ENCODE measurements around the gene HINFP. TPM values are rescaled to one million over a fixed set of nuclear protein-coding genes. Genes with fewer than 3 reads are reported as not detected.

The HINFP gene
- total and polyA plus RNA-seq, 4 donors: 6.4 to 14.3 (median 8.3) TPM

- TF ChIP-seq FOXA1 (IDR thresholded peaks at IDR 0.05) (no peak), FOXA2 (IDR thresholded peaks at IDR 0.05) (no peak), RAD21 (IDR thresholded peaks at IDR 0.05) (peak; percentile 63 to 79), HNF4A (conservative IDR thresholded peaks at IDR 0.05) (no peak)
- TF ChIP-seq, protein P1, sequence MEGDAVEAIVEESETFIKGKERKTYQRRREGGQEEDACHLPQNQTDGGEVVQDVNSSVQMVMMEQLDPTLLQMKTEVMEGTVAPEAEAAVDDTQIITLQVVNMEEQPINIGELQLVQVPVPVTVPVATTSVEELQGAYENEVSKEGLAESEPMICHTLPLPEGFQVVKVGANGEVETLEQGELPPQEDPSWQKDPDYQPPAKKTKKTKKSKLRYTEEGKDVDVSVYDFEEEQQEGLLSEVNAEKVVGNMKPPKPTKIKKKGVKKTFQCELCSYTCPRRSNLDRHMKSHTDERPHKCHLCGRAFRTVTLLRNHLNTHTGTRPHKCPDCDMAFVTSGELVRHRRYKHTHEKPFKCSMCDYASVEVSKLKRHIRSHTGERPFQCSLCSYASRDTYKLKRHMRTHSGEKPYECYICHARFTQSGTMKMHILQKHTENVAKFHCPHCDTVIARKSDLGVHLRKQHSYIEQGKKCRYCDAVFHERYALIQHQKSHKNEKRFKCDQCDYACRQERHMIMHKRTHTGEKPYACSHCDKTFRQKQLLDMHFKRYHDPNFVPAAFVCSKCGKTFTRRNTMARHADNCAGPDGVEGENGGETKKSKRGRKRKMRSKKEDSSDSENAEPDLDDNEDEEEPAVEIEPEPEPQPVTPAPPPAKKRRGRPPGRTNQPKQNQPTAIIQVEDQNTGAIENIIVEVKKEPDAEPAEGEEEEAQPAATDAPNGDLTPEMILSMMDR (IDR thresholded peaks at IDR 0.05; ENCODE audit: low read depth, low read length, missing input control): peak; percentile 66
- Histone ChIP-seq H3K36me3 (ENCODE audit: control insufficient read depth in 4 of 4, insufficient read depth in 3 of 4, low read depth in 1 of 4, low read length in 3 of 4) (no peaks in the 10 kb centered on the region), H3K27me3 (ENCODE audit: control insufficient read depth in 4 of 4, insufficient read depth in 4 of 4, low read length in 3 of 4) (peaks cover 0 to 4% (median 0%) of the 10 kb centered on the region in 4 donors), H3K4me3 (ENCODE audit: low read depth in 1 of 3, low read length in 3 of 3) (no peak overlapping the region), H3K4me1 (ENCODE audit: control insufficient read depth in 4 of 4, insufficient read depth in 4 of 4, low read length in 3 of 4) (peaks cover 4 to 23% (median 11%) of the 10 kb centered on the region in 4 donors), H3K9ac (ENCODE audit: low read depth in 1 of 2, low read length in 2 of 2) (no peak overlapping the region), H3K27ac (ENCODE audit: low read depth in 1 of 2, low read length in 2 of 2) (no peak overlapping the region), H3K9me3 (ENCODE audit: control insufficient read depth in 4 of 4, low read length in 3 of 4) (no peaks in the 10 kb centered on the region)
- WGBS: 10% methylated on average over 7 of the region's 7 CpGs
- DNase-seq (ENCODE audit: low spot score): peak; percentile 58
These were observed 23.6 kb downstream of the HINFP start for GRCh38 chr11:119144825-119145486.

GRCh38 chr11:119145551-119145950, 24.2 kb downstream of the HINFP start:
- WGBS: 57% methylated on average over 3 of the region's 3 CpGs
- DNase-seq (ENCODE audit: low spot score): no peak
- no peaks in the 10 kb centered on the region for H3K9me3 ChIP-seq (ENCODE audit: control insufficient read depth in 4 of 4, low read length in 3 of 4)
- H3K27ac ChIP-seq (ENCODE audit: low read depth in 1 of 2, low read length in 2 of 2): no peak overlapping the region
- H3K9ac ChIP-seq (ENCODE audit: low read depth in 1 of 2, low read length in 2 of 2): no peak overlapping the region
- peaks cover 0 to 4% (median 0%) of the 10 kb centered on the region in 4 donors for H3K27me3 ChIP-seq (ENCODE audit: control insufficient read depth in 4 of 4, insufficient read depth in 4 of 4, low read length in 3 of 4)
- H3K4me1 ChIP-seq (ENCODE audit: control insufficient read depth in 4 of 4, insufficient read depth in 4 of 4, low read length in 3 of 4): peaks cover 4 to 23% (median 11%) of the 10 kb centered on the region in 4 donors
- no peak for TF ChIP-seq HNF4A (conservative IDR thresholded peaks at IDR 0.05)
- no peak for TF ChIP-seq JUND (IDR thresholded peaks at IDR 0.05)
- TF ChIP-seq, protein P2, sequence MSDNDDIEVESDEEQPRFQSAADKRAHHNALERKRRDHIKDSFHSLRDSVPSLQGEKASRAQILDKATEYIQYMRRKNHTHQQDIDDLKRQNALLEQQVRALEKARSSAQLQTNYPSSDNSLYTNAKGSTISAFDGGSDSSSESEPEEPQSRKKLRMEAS (IDR thresholded peaks at IDR 0.05): no peak
- no peak for TF ChIP-seq SP1 (IDR thresholded peaks at IDR 0.05)
- TF ChIP-seq, protein P3, sequence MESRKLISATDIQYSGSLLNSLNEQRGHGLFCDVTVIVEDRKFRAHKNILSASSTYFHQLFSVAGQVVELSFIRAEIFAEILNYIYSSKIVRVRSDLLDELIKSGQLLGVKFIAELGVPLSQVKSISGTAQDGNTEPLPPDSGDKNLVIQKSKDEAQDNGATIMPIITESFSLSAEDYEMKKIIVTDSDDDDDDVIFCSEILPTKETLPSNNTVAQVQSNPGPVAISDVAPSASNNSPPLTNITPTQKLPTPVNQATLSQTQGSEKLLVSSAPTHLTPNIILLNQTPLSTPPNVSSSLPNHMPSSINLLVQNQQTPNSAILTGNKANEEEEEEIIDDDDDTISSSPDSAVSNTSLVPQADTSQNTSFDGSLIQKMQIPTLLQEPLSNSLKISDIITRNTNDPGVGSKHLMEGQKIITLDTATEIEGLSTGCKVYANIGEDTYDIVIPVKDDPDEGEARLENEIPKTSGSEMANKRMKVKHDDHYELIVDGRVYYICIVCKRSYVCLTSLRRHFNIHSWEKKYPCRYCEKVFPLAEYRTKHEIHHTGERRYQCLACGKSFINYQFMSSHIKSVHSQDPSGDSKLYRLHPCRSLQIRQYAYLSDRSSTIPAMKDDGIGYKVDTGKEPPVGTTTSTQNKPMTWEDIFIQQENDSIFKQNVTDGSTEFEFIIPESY (IDR thresholded peaks at IDR 0.05): no peak
- TF ChIP-seq, protein P1 (IDR thresholded peaks at IDR 0.05; ENCODE audit: low read depth, low read length, missing input control): no peak
- TF ChIP-seq, protein P4, sequence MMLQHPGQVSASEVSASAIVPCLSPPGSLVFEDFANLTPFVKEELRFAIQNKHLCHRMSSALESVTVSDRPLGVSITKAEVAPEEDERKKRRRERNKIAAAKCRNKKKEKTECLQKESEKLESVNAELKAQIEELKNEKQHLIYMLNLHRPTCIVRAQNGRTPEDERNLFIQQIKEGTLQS (IDR thresholded peaks at IDR 0.05): no peak
- no peak for TF ChIP-seq RXRA (IDR thresholded peaks at IDR 0.05)
- TF ChIP-seq GABPA (IDR thresholded peaks at IDR 0.05 in 1 of 2, conservative IDR thresholded peaks at IDR 0.05 in 1 of 2): no peak
- no peak for TF ChIP-seq FOXA1 (IDR thresholded peaks at IDR 0.05)
- TF ChIP-seq FOXA2 (IDR thresholded peaks at IDR 0.05): no peak
- TF ChIP-seq, protein P5, sequence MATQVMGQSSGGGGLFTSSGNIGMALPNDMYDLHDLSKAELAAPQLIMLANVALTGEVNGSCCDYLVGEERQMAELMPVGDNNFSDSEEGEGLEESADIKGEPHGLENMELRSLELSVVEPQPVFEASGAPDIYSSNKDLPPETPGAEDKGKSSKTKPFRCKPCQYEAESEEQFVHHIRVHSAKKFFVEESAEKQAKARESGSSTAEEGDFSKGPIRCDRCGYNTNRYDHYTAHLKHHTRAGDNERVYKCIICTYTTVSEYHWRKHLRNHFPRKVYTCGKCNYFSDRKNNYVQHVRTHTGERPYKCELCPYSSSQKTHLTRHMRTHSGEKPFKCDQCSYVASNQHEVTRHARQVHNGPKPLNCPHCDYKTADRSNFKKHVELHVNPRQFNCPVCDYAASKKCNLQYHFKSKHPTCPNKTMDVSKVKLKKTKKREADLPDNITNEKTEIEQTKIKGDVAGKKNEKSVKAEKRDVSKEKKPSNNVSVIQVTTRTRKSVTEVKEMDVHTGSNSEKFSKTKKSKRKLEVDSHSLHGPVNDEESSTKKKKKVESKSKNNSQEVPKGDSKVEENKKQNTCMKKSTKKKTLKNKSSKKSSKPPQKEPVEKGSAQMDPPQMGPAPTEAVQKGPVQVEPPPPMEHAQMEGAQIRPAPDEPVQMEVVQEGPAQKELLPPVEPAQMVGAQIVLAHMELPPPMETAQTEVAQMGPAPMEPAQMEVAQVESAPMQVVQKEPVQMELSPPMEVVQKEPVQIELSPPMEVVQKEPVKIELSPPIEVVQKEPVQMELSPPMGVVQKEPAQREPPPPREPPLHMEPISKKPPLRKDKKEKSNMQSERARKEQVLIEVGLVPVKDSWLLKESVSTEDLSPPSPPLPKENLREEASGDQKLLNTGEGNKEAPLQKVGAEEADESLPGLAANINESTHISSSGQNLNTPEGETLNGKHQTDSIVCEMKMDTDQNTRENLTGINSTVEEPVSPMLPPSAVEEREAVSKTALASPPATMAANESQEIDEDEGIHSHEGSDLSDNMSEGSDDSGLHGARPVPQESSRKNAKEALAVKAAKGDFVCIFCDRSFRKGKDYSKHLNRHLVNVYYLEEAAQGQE (IDR thresholded peaks at IDR 0.05): no peak
- TF ChIP-seq EGR1 (IDR thresholded peaks at IDR 0.05; ENCODE audit: low read depth in 2 of 2): no peak
- no peak for TF ChIP-seq RAD21 (IDR thresholded peaks at IDR 0.05)
- TF ChIP-seq HNF4G (IDR thresholded peaks at IDR 0.05): no peak
- no peak for TF ChIP-seq TAF1 (conservative IDR thresholded peaks at IDR 0.05)
- no peak for TF ChIP-seq YY1 (IDR thresholded peaks at IDR 0.05)
- H3K36me3 ChIP-seq (ENCODE audit: control insufficient read depth in 4 of 4, insufficient read depth in 3 of 4, low read depth in 1 of 4, low read length in 3 of 4): no peaks in the 10 kb centered on the region
- H3K4me3 ChIP-seq (ENCODE audit: low read depth in 1 of 3, low read length in 3 of 3): no peak overlapping the region
